Thyroid gland (tissue), 4 donors: ENCODE results near the gene VPS54. TPM values are rescaled to one million over a fixed set of nuclear protein-coding genes. Genes with fewer than 3 reads are reported as not detected.

ENCODE experiments used
- DNase-seq, 2 donors: peaks; one replicate each; pipeline ENCODE4 v3.0.0-alpha.2; 2019
- H3K27ac ChIP-seq, 3 donors: fragments of 200-600 bp; sonication (generic); 1 replicate in 2 of 3; 2 replicates in 1 of 3; pipeline ENCODE4 v1.5.1; 2016 to 2019; ENCODE audit warnings: mild to moderate bottlenecking in 1 of 3, moderate library complexity in 1 of 3
- H3K27me3 ChIP-seq: fragments of 200-600 bp; sonication (generic); one replicate; pipeline ENCODE4 v1.5.1; 2019
- H3K36me3 ChIP-seq, 2 donors: fragments of 200-600 bp; sonication (generic); one replicate each; pipeline ENCODE4 v1.5.1; 2016 to 2019
- H3K4me1 ChIP-seq, 2 donors: fragments of 200-600 bp; sonication (generic); one replicate each; pipeline ENCODE4 v1.5.1; 2017 to 2019
- H3K4me3 ChIP-seq, 3 donors: fragments of 200-600 bp; sonication (generic); replicated peaks in 1 of 3; 1 replicate in 2 of 3; 2 replicates in 1 of 3; pipeline ENCODE4 v1.5.1; 2016; ENCODE audit warnings: mild to moderate bottlenecking in 1 of 3
- H3K9me3 ChIP-seq: fragments of 200-600 bp; sonication (generic); one replicate; pipeline ENCODE4 v1.5.1; 2017
- POLR2A ChIP-seq, 2 donors: fragments of 450-650 bp; IDR thresholded peaks; one replicate each; pipeline ENCODE4 v1.6.1; 2017; ENCODE audit warnings: antibody characterized with exemption in 2 of 2, mild to moderate bottlenecking in 2 of 2, moderate library complexity in 1 of 2
- WGBS, 2 donors: methylation state at CpG; one replicate each; pipeline ENCODE4 v1.1.5; 2017; 5-methylcytosine and 5-hydroxymethylcytosine counted together
- intact Hi-C: fragments of 100-400 bp; cut with DNase I; formaldehyde crosslinking; loops from one replicate; pipeline ENCODE4 v1.15.1; 2023
- total RNA-seq, 4 donors: library from RNA; depleted of rRNA; stranded (reverse); fragments of >200 nt; gene quantifications; one replicate each; pipeline ENCODE4 v1.2.3, GENCODE V29; 2016
- TF ChIP-seq, protein P1 (sequence below), 6 experiments: fragments of 200-600 bp in 3 of 6; fragments of 450-650 bp in 3 of 6; sonication (generic) in 3 of 6; IDR thresholded peaks; one replicate each; pipeline ENCODE4 v1.5.1; 2016 to 2019; ENCODE audit warnings: antibody characterized with exemption in 6 of 6, mild to moderate bottlenecking in 2 of 6, inconsistent platforms in 1 of 6, moderate library complexity in 1 of 6

Gene VPS54
- total RNA-seq, 4 donors from 2014 or later: 34.4 to 40.8 (median 35.9) TPM

DNA sequence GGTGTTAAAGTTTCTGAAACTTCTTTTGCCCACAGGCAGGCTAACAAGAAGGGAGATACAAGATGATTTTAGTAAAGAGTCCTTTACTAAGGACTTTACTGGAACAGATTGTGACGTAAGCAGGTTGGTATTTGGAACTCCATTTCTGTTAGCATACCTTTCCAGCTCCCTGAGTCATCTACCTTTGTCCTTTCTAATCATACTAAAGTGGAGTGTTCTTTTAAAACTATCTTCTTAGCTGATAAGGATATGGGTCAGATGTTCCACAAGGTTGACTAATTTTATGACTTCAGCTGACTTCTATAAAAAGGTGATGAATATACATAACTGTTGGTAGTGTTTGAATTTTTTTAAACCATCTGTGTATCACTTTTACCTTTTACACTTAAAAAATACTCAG, 156.4 kb downstream of the VPS54 start:
- Histone ChIP-seq H3K36me3 (peaks cover 4 to 6% of the 10 kb centered on the region in 2 donors), H3K4me3 (no peak overlapping the region), H3K27ac (peak overlapping the region in 2 of 3 donors; percentile 46 to 66), H3K9me3 (no peaks in the 10 kb centered on the region), H3K27me3 (no peaks in the 10 kb centered on the region), H3K4me1 (peaks cover 6 to 21% of the 10 kb centered on the region in 2 donors)
- WGBS, 2 donors: 55 to 62% methylated on average over 1 of the region's 1 CpG
- TF ChIP-seq, protein P1, sequence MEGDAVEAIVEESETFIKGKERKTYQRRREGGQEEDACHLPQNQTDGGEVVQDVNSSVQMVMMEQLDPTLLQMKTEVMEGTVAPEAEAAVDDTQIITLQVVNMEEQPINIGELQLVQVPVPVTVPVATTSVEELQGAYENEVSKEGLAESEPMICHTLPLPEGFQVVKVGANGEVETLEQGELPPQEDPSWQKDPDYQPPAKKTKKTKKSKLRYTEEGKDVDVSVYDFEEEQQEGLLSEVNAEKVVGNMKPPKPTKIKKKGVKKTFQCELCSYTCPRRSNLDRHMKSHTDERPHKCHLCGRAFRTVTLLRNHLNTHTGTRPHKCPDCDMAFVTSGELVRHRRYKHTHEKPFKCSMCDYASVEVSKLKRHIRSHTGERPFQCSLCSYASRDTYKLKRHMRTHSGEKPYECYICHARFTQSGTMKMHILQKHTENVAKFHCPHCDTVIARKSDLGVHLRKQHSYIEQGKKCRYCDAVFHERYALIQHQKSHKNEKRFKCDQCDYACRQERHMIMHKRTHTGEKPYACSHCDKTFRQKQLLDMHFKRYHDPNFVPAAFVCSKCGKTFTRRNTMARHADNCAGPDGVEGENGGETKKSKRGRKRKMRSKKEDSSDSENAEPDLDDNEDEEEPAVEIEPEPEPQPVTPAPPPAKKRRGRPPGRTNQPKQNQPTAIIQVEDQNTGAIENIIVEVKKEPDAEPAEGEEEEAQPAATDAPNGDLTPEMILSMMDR (IDR thresholded peaks at IDR 0.05): no peak
- no peak for TF ChIP-seq POLR2A (IDR thresholded peaks at IDR 0.05)
- intact Hi-C loops: loop anchor here (10.0 kb wide), 1 partner anchor 168 kb away; no protein-coding TSS in a partner anchor
- DNase-seq: no peak

DNA sequence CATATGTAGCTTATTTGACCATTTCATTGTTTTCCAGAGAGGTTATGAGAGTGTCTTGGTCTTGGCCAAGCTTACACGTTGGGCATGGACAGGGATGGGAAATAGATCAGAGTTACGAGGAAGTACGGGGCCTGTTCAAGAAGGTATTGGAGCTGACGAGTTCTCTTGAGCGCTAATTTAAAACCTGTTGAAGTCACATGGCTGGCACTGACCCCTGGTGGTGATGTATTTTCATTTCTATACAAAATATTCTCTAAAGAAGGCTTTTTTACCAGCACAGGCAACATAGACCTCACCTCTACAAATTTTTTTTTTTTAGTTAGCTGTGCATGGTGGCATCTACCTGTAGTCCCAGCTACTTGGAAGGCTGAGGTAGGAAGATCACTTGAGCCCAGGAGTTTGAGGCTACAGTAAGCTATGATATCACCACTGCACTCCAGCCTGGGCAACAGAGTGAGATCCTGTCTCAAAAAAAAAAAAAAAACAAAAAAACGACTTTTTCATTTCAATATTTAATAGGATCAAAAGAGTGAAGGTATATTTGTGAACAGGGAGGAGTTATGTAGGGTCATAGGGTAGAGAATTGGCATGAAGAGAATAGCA, 157.9 kb downstream of the VPS54 start:
- no peaks in the 10 kb centered on the region for H3K27me3 ChIP-seq
- H3K36me3 ChIP-seq: peaks cover 4 to 12% of the 10 kb centered on the region in 2 donors
- TF ChIP-seq, protein P1 (IDR thresholded peaks at IDR 0.05): peak in 5 of 6 experiments; percentile 12 to 49 (median 46)
- no peak for TF ChIP-seq POLR2A (IDR thresholded peaks at IDR 0.05)
- intact Hi-C loops: loop anchor here (10.0 kb wide), 1 partner anchor 167 kb away; no protein-coding TSS in a partner anchor
- DNase-seq: peak; percentile 25 to 32
- H3K27ac ChIP-seq: peak overlapping the region in 1 of 3 donors; percentile 66
- no peaks in the 10 kb centered on the region for H3K9me3 ChIP-seq
- H3K4me1 ChIP-seq: peaks cover 6 to 21% of the 10 kb centered on the region in 2 donors
- no peak overlapping the region for H3K4me3 ChIP-seq
- 56 to 58% methylated on average over 6 of the region's 6 CpGs for WGBS, 2 donors

DNA sequence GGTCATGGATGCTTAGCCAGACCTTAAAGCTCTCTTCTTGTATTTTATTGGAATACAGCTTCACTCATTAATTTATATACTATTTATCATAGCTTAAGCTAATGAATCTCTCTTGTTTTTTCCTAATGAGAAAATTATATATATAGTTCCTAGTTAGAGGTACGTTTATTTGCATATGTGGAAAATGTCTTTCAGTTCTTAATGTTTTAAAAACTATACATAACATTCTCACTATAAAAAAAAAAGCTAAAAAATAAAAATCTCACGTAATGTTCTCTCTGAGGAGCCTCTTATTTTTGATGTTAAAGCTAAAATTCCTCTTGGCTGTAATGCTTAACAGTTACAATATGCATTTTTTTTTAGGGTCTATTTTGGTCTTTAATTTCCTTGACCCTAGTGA, 160.9 kb downstream of the VPS54 start:
- WGBS, 2 donors: 97 to 99% methylated on average over 2 of the region's 2 CpGs
- DNase-seq: no peak
- intact Hi-C loops: no loop called here
- Histone ChIP-seq H3K4me1 (peaks cover 12 to 30% of the 10 kb centered on the region in 2 donors), H3K4me3 (no peak overlapping the region), H3K27ac (no peak overlapping the region), H3K27me3 (no peaks in the 10 kb centered on the region), H3K9me3 (no peaks in the 10 kb centered on the region), H3K36me3 (peaks cover 4 to 12% of the 10 kb centered on the region in 2 donors)
- TF ChIP-seq POLR2A (IDR thresholded peaks at IDR 0.05): no peak
- TF ChIP-seq, protein P1 (IDR thresholded peaks at IDR 0.05): no peak

DNA sequence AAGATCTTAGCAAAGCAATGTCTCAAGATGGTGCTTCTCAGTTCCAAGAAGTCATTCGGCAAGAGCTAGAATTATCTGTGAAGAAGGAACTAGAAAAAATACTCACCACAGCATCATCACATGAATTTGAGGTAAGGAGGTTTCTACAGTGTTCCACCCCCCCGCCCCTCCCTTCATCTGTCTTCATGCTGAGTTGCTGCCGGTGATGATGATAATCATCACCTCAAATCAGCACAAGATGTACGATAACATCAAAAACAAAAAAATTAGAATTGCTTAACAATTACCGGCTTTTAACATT, 163.0 kb downstream of the VPS54 start:
- TF ChIP-seq, protein P1 (IDR thresholded peaks at IDR 0.05): no peak
- TF ChIP-seq POLR2A (IDR thresholded peaks at IDR 0.05): no peak
- Histone ChIP-seq H3K4me1 (peaks cover 10 to 25% of the 10 kb centered on the region in 2 donors), H3K27ac (no peak overlapping the region), H3K9me3 (no peaks in the 10 kb centered on the region), H3K36me3 (peaks cover 4 to 12% of the 10 kb centered on the region in 2 donors), H3K4me3 (no peak overlapping the region), H3K27me3 (no peaks in the 10 kb centered on the region)
- DNase-seq: no peak
- intact Hi-C loops: no loop called here
- WGBS, 2 donors: 83 to 87% methylated on average over 5 of the region's 5 CpGs

DNA sequence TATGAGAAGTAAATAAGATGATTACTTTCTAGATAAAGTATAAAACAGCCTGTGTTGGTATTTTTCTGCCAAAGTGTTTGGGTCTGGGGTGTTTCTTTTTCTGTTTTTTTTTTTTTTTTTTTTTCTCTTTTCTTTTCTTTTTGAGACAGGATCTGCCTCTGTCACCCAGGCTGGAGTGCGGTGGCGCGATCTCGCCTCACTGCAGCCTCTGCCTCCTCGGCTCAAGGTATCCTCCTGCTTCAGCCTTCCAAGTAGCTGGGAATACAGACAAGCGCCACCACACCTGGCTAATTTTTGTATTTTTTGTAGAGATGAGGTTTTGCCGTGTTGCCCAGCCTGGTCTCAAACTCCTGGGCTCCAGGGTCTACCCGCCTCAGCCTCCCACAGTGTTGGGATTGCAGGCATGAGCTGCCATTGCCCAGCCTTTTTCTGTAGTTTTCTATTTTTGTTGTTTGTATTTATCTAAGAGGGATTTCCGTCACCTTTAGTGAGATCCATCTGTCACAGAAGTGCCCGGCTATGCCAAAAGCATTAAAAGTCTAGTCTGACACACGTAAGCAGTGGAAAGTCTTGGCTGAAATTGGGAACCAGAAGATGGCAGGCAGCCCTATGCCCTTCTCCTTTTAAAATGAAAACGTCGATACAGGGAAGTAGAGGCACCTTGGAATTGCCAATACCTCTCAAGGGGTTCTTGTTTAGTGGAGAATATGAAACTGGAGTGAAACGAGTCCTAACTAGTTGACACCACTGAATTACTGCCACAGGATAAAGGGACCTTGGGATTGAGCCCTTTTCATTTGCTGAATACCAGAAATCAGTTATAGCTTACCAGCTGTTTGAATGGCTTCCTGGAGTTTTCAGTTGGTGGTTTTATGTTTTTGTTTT, 163.6 kb downstream of the VPS54 start:
- no peak overlapping the region for H3K27ac ChIP-seq
- no peak overlapping the region for H3K4me3 ChIP-seq
- WGBS, 2 donors: 86 to 92% methylated on average over 14 of the region's 14 CpGs
- no peaks in the 10 kb centered on the region for H3K27me3 ChIP-seq
- no peaks in the 10 kb centered on the region for H3K9me3 ChIP-seq
- TF ChIP-seq, protein P1 (IDR thresholded peaks at IDR 0.05): no peak
- TF ChIP-seq POLR2A (IDR thresholded peaks at IDR 0.05): no peak
- peaks cover 10 to 29% of the 10 kb centered on the region in 2 donors for H3K4me1 ChIP-seq
- no peak for DNase-seq
- intact Hi-C loops: no loop called here
- peaks cover 4 to 12% of the 10 kb centered on the region in 2 donors for H3K36me3 ChIP-seq
